Measurements from ENCODE around the gene DHX15. TPM values are rescaled to one million over a fixed set of nuclear protein-coding genes. Genes with fewer than 3 reads are reported as not detected.

The DHX15 gene
- total RNA-seq, 1 donor from 2014 or later, result 181 TPM

DNA sequence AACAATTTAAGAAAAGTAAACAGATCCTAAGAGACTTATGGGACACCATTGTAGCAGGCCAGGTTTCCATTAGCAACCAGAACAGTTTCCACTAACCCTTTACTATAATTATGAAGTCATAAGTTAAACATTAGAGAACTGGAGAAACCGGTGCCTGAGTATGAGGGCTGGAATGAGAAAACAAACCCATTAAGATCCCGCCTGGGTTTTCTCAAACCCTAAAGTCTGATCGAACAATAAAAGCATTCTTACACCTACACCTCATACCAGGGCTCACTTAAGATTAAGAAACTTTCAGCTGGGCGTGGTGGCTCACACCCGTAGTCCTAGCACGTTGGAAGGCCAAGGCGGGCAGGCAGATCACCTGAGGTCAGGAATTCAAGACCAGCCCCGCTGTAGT lies 13.7 kb upstream of the DHX15 start:
- FAIRE-seq (no peak), DNase-seq (ENCODE audit: low read depth) (peak; percentile 98)
- TF ChIP-seq, protein P1, sequence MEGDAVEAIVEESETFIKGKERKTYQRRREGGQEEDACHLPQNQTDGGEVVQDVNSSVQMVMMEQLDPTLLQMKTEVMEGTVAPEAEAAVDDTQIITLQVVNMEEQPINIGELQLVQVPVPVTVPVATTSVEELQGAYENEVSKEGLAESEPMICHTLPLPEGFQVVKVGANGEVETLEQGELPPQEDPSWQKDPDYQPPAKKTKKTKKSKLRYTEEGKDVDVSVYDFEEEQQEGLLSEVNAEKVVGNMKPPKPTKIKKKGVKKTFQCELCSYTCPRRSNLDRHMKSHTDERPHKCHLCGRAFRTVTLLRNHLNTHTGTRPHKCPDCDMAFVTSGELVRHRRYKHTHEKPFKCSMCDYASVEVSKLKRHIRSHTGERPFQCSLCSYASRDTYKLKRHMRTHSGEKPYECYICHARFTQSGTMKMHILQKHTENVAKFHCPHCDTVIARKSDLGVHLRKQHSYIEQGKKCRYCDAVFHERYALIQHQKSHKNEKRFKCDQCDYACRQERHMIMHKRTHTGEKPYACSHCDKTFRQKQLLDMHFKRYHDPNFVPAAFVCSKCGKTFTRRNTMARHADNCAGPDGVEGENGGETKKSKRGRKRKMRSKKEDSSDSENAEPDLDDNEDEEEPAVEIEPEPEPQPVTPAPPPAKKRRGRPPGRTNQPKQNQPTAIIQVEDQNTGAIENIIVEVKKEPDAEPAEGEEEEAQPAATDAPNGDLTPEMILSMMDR (IDR thresholded peaks at IDR 0.05; ENCODE audit: insufficient read depth, low read length, severe bottlenecking), result no peak
- Histone ChIP-seq H3K36me3 (ENCODE audit: control insufficient read depth, insufficient read depth, low read length) (no peaks in the 10 kb centered on the region), H3K4me3 (ENCODE audit: low read depth, low read length) (no peak overlapping the region), H3K27me3 (ENCODE audit: control insufficient read depth, insufficient read depth, low read length) (no peaks in the 10 kb centered on the region)

DNA sequence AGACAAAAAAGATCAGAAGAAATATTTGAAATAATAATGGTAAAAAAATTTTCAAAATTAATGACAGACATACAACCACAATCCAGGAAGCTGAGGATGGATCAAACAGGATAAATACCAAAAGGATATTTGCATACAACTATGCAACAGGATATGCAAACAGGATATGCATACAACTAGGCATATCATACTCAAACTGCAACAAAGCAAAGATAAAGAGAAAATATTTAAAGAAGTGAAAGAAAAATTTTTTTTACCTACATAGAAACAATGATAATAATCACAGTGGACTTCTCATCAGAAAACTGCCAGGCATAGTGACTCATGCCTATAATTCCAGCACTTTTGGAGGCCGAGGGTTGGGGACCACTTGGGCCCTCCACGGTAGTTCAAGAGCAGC lies 11.3 kb upstream of the DHX15 start:
- Histone ChIP-seq H3K27me3 (ENCODE audit: control insufficient read depth, insufficient read depth, low read length) (no peaks in the 10 kb centered on the region), H3K36me3 (ENCODE audit: control insufficient read depth, insufficient read depth, low read length) (no peaks in the 10 kb centered on the region), H3K4me3 (ENCODE audit: low read depth, low read length) (no peak overlapping the region)
- TF ChIP-seq, protein P1 (IDR thresholded peaks at IDR 0.05; ENCODE audit: insufficient read depth, low read length, severe bottlenecking), result no peak
- DNase-seq (ENCODE audit: low read depth), result peak; percentile 38
- FAIRE-seq, result no peak

DNA sequence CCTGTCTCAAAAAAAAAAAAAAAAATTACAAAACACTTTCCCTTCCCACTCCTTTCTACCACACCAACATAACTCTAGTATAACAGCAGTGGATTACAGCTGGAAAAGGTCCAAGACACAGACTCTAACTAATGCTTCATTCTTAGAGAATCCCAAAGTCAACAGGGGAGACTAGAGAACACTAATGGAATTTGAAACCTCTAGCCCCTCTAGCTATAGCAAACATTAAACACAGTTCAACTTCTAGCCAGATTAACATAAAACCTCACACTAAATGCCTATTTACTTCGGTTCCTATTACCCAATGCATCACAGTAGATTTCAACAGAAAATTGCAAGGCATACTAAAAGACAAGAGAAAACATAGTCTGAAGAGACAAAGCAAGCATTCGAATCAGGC lies 10.5 kb upstream of the DHX15 start:
- Histone ChIP-seq H3K4me3 (ENCODE audit: low read depth, low read length) (no peak overlapping the region), H3K36me3 (ENCODE audit: control insufficient read depth, insufficient read depth, low read length) (no peaks in the 10 kb centered on the region), H3K27me3 (ENCODE audit: control insufficient read depth, insufficient read depth, low read length) (no peaks in the 10 kb centered on the region)
- TF ChIP-seq, protein P1 (IDR thresholded peaks at IDR 0.05; ENCODE audit: insufficient read depth, low read length, severe bottlenecking), result no peak
- peak; percentile 74 for DNase-seq (ENCODE audit: low read depth)
- no peak for FAIRE-seq

DNA sequence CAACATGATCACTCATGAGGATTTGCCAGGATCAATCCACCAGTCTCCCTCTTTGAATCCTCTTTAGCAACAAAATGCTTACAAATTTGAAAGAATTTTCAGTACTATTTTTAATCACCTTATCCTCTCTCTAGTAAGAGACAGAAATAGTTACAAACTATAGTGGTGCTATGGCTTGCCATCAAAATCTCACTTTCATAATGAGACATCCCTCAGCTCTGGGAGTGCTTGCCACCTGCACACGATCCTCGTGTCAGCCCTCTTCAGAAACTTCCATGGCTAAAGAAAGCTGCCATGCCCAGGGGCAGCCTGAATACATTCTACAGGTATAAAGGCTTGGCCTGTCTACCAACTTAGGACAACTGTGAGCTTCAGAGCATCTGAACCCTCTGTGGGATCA lies 5.1 kb upstream of the DHX15 start:
- no peaks in the 10 kb centered on the region for H3K27me3 ChIP-seq (ENCODE audit: control insufficient read depth, insufficient read depth, low read length)
- no peak for FAIRE-seq
- no peak overlapping the region for H3K4me3 ChIP-seq (ENCODE audit: low read depth, low read length)
- DNase-seq (ENCODE audit: low read depth), result no peak
- TF ChIP-seq, protein P1 (IDR thresholded peaks at IDR 0.05; ENCODE audit: insufficient read depth, low read length, severe bottlenecking), result no peak
- H3K36me3 ChIP-seq (ENCODE audit: control insufficient read depth, insufficient read depth, low read length), result no peaks in the 10 kb centered on the region

DNA sequence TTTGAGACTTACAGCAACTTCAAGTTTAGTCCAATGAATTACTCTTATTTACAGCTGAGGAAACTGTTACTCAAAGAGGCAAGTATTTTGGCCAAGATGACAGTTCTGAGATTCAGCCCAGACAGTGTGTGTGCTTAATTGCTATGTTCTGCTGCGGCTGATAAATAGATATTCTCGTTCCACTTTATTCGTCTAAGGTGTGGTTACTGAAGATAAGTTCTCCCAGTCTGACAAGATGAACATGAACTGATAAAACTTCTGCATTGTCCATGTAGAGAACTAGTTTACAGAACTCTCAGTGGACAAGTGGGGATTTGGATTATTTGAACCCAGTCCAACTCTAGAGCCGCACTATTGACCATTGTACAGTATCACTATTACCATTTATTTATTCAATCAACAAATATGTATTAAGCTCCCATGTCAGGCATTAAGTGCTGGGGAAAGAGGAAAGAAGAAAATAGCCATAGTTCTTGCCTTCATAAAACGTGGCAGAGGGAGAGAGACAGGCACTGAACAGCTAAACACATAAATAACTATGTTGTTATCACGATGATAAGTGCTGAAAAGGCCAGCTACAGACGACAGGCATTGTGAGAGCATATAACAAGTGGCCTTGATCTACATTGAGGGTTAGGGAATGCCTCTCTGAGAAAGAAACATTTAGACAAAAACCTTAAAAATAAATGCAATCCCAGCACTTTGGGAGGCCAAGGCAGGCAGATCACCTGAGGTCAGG lies 4.0 kb upstream of the DHX15 start:
- Histone ChIP-seq H3K27me3 (ENCODE audit: control insufficient read depth, insufficient read depth, low read length) (no peaks in the 10 kb centered on the region), H3K36me3 (ENCODE audit: control insufficient read depth, insufficient read depth, low read length) (no peaks in the 10 kb centered on the region), H3K4me3 (ENCODE audit: low read depth, low read length) (no peak overlapping the region)
- no peak for FAIRE-seq
- TF ChIP-seq, protein P1 (IDR thresholded peaks at IDR 0.05; ENCODE audit: insufficient read depth, low read length, severe bottlenecking), result no peak
- DNase-seq (ENCODE audit: low read depth), result no peak
